WI38 (cell line): ENCODE data around the gene TLCD5.

ENCODE experiments used
- H3K4me3 ChIP-seq: 2 replicates; pipeline ENCODE4 v1.5.1; 2011; ENCODE audit warnings: low read depth, mild to moderate bottlenecking, control low read depth, low read length
- CTCF ChIP-seq: IDR thresholded peaks from 2 replicates; pipeline ENCODE4 v1.5.1; 2012; ENCODE audit warnings: low read depth, mild to moderate bottlenecking, control low read depth, low read length

Gene TLCD5

GRCh38 chr11:120298461-120298860, 26.6 kb upstream of the TLCD5 start:
- TF ChIP-seq CTCF: no peak
- no peak overlapping the region for H3K4me3 ChIP-seq

GRCh38 chr11:120302001-120302805, 22.9 kb upstream of the TLCD5 start:
- H3K4me3 ChIP-seq: no peak overlapping the region
- no peak for TF ChIP-seq CTCF

- TF ChIP-seq CTCF: peak; percentile 98
- no peak overlapping the region for H3K4me3 ChIP-seq
Measured at GRCh38 chr11:120303004-120303637, 22.0 kb upstream of the TLCD5 start.

GRCh38 chr11:120304526-120304925, 20.6 kb upstream of the TLCD5 start:
- H3K4me3 ChIP-seq: no peak overlapping the region
- TF ChIP-seq CTCF: no peak

GRCh38 chr11:120305286-120305685, 19.8 kb upstream of the TLCD5 start:
- no peak overlapping the region for H3K4me3 ChIP-seq
- TF ChIP-seq CTCF: no peak

GRCh38 chr11:120306519-120307242, 18.4 kb upstream of the TLCD5 start:
- TF ChIP-seq CTCF: peak; percentile 76
- H3K4me3 ChIP-seq: no peak overlapping the region

GRCh38 chr11:120307476-120307875, 17.6 kb upstream of the TLCD5 start:
- no peak overlapping the region for H3K4me3 ChIP-seq
- no peak for TF ChIP-seq CTCF
